Measurements from ENCODE around the gene PHF12. TPM values are rescaled to one million over a fixed set of nuclear protein-coding genes. Genes with fewer than 3 reads are reported as not detected.

PHF12 gene
- total RNA-seq, 1 experiment from 2014 or later = 48.5 TPM

GRCh38 chr17:28873839-28874238 lies 77.5 kb downstream of the PHF12 start:
- Histone ChIP-seq H3K27ac (no peak overlapping the region), H3K4me1 (0 out of 2 replicates have a peak, but pooled peaks cover 3% of the 10 kb centered on the region), H3K9me3 (replicated peaks) (no peaks in the 10 kb centered on the region), H3K27me3 (no peaks in the 10 kb centered on the region), H3K36me3 (no peaks in the 10 kb centered on the region), H3K4me3 (no peak overlapping the region)
- no peak for DNase-seq

GRCh38 chr17:28871056-28871579 lies 80.2 kb downstream of the PHF12 start:
- Histone ChIP-seq H3K4me1 (0 out of 2 replicates have a peak, but pooled peaks cover 3% of the 10 kb centered on the region), H3K27ac (no peak overlapping the region), H3K4me3 (no peak overlapping the region), H3K9me3 (replicated peaks) (no peaks in the 10 kb centered on the region), H3K27me3 (no peaks in the 10 kb centered on the region), H3K36me3 (no peaks in the 10 kb centered on the region)
- peak in 1 of 2 experiments; percentile 55 for DNase-seq

GRCh38 chr17:28867276-28867675 lies 84.0 kb downstream of the PHF12 start:
- H3K27me3 ChIP-seq = no peaks in the 10 kb centered on the region
- no peaks in the 10 kb centered on the region for H3K36me3 ChIP-seq
- no peak overlapping the region for H3K4me3 ChIP-seq
- no peak overlapping the region for H3K27ac ChIP-seq
- no peaks in the 10 kb centered on the region for H3K9me3 ChIP-seq (replicated peaks)
- no peak for DNase-seq
- 0 out of 2 replicates have a peak, but pooled peaks cover 3% of the 10 kb centered on the region for H3K4me1 ChIP-seq

GRCh38 chr17:28865946-28866752 lies 85.2 kb downstream of the PHF12 start:
- DNase-seq = no peak
- H3K36me3 ChIP-seq = no peaks in the 10 kb centered on the region
- no peak overlapping the region for H3K27ac ChIP-seq
- 0 out of 2 replicates have a peak, but pooled peaks cover 2% of the 10 kb centered on the region for H3K4me1 ChIP-seq
- no peaks in the 10 kb centered on the region for H3K27me3 ChIP-seq
- no peaks in the 10 kb centered on the region for H3K9me3 ChIP-seq (replicated peaks)
- H3K4me3 ChIP-seq = no peak overlapping the region

GRCh38 chr17:28864991-28865849 lies 86.1 kb downstream of the PHF12 start:
- no peak for DNase-seq

GRCh38 chr17:28863953-28864352 lies 87.4 kb downstream of the PHF12 start:
- H3K4me3 ChIP-seq = no peak overlapping the region
- DNase-seq = no peak
- no peaks in the 10 kb centered on the region for H3K9me3 ChIP-seq (replicated peaks)

More at GRCh38 chr17:28864991-28865849, 86.1 kb downstream of the PHF12 start:
- Histone ChIP-seq H3K4me1 (no peaks in the 10 kb centered on the region), H3K36me3 (peaks cover 5% of the 10 kb centered on the region; the same call in 1 of the 2 replicates), H3K27ac (no peak overlapping the region), H3K9me3 (replicated peaks) (no peaks in the 10 kb centered on the region), H3K4me3 (no peak overlapping the region), H3K27me3 (no peaks in the 10 kb centered on the region)

GRCh38 chr17:28862561-28862960 lies 88.8 kb downstream of the PHF12 start:
- no peak for DNase-seq
- peaks cover 24% of the 10 kb centered on the region for H3K36me3 ChIP-seq
- no peaks in the 10 kb centered on the region for H3K9me3 ChIP-seq (replicated peaks)
- no peaks in the 10 kb centered on the region for H3K4me1 ChIP-seq
- no peak overlapping the region for H3K4me3 ChIP-seq
- no peak overlapping the region for H3K27ac ChIP-seq
- H3K27me3 ChIP-seq = no peaks in the 10 kb centered on the region

More at GRCh38 chr17:28863953-28864352, 87.4 kb downstream of the PHF12 start:
- Histone ChIP-seq H3K27ac (no peak overlapping the region), H3K4me1 (no peaks in the 10 kb centered on the region), H3K27me3 (no peaks in the 10 kb centered on the region), H3K36me3 (peaks cover 10% of the 10 kb centered on the region; the same call in 1 of the 2 replicates)

- Histone ChIP-seq H3K4me3 (no peak overlapping the region), H3K36me3 (peaks cover 29% of the 10 kb centered on the region), H3K27me3 (no peaks in the 10 kb centered on the region), H3K4me1 (no peaks in the 10 kb centered on the region), H3K27ac (no peak overlapping the region), H3K9me3 (replicated peaks) (no peaks in the 10 kb centered on the region)
- no peak for DNase-seq
Observed at GRCh38 chr17:28861393-28862203, 89.7 kb downstream of the PHF12 start.

- no peaks in the 10 kb centered on the region for H3K9me3 ChIP-seq (replicated peaks)
- H3K27ac ChIP-seq = no peak overlapping the region
- H3K36me3 ChIP-seq = peaks cover 31% of the 10 kb centered on the region
- no peak overlapping the region for H3K4me3 ChIP-seq
- no peaks in the 10 kb centered on the region for H3K4me1 ChIP-seq
- no peak for DNase-seq
- H3K27me3 ChIP-seq = no peaks in the 10 kb centered on the region
Observed at GRCh38 chr17:28860363-28860808, 90.9 kb downstream of the PHF12 start.

- no peak overlapping the region for H3K27ac ChIP-seq
- no peak for DNase-seq
- no peaks in the 10 kb centered on the region for H3K27me3 ChIP-seq
- no peaks in the 10 kb centered on the region for H3K4me1 ChIP-seq
- H3K9me3 ChIP-seq (replicated peaks) = no peaks in the 10 kb centered on the region
- H3K36me3 ChIP-seq = peaks cover 31% of the 10 kb centered on the region
- no peak overlapping the region for H3K4me3 ChIP-seq
Observed at GRCh38 chr17:28858801-28859355, 92.4 kb downstream of the PHF12 start.

- H3K27me3 ChIP-seq = no peaks in the 10 kb centered on the region
- no peak overlapping the region for H3K27ac ChIP-seq
- no peak overlapping the region for H3K4me3 ChIP-seq
- no peak for DNase-seq
- H3K4me1 ChIP-seq = no peaks in the 10 kb centered on the region
- H3K9me3 ChIP-seq (replicated peaks) = no peaks in the 10 kb centered on the region
- H3K36me3 ChIP-seq = peaks cover 31% of the 10 kb centered on the region
Observed at GRCh38 chr17:28857905-28858800, 93.2 kb downstream of the PHF12 start.

- Histone ChIP-seq H3K27ac (no peak overlapping the region), H3K36me3 (peaks cover 31% of the 10 kb centered on the region), H3K4me3 (peak overlapping the region; percentile 87; the same call in 1 of the 2 replicates), H3K9me3 (replicated peaks) (no peaks in the 10 kb centered on the region), H3K27me3 (no peaks in the 10 kb centered on the region), H3K4me1 (no peaks in the 10 kb centered on the region)
- no peak for DNase-seq
Observed at GRCh38 chr17:28856028-28856574, 95.2 kb downstream of the PHF12 start.

- no peak for DNase-seq
- Histone ChIP-seq H3K27me3 (no peaks in the 10 kb centered on the region), H3K36me3 (peaks cover 27% of the 10 kb centered on the region), H3K9me3 (replicated peaks) (no peaks in the 10 kb centered on the region), H3K4me3 (peak overlapping the region; percentile 87), H3K4me1 (no peaks in the 10 kb centered on the region), H3K27ac (peak overlapping the region; percentile 70)
Observed at GRCh38 chr17:28855336-28855679, 96.0 kb downstream of the PHF12 start.
